ENCODE data around the gene SLC46A2.

SLC46A2 gene

GRCh38 chr9:112838342-112838741 is 52.3 kb downstream of the SLC46A2 start:
- Histone ChIP-seq H3K9me3 (ENCODE audit: control insufficient read depth, low read length) (no peaks in the 10 kb centered on the region), H3K4me1 (ENCODE audit: control insufficient read depth, insufficient read depth, low read length) (peaks cover 45% of the 10 kb centered on the region), H3K4me3 (ENCODE audit: low read length) (no peak overlapping the region), H3K36me3 (ENCODE audit: control insufficient read depth, insufficient read depth, low read length) (no peaks in the 10 kb centered on the region), H3K9ac (ENCODE audit: low read length) (no peak overlapping the region), H3K27me3 (ENCODE audit: control insufficient read depth, insufficient read depth, low read length) (no peaks in the 10 kb centered on the region)

GRCh38 chr9:112836394-112836793 is 54.3 kb downstream of the SLC46A2 start:
- no peaks in the 10 kb centered on the region for H3K9me3 ChIP-seq (ENCODE audit: control insufficient read depth, low read length)
- peaks cover 50% of the 10 kb centered on the region for H3K4me1 ChIP-seq (ENCODE audit: control insufficient read depth, insufficient read depth, low read length)
- no peaks in the 10 kb centered on the region for H3K36me3 ChIP-seq (ENCODE audit: control insufficient read depth, insufficient read depth, low read length)
- no peak overlapping the region for H3K9ac ChIP-seq (ENCODE audit: low read length)
- no peaks in the 10 kb centered on the region for H3K27me3 ChIP-seq (ENCODE audit: control insufficient read depth, insufficient read depth, low read length)
- H3K4me3 ChIP-seq (ENCODE audit: low read length): no peak overlapping the region

GRCh38 chr9:112833081-112833480 is 57.6 kb downstream of the SLC46A2 start:
- Histone ChIP-seq H3K4me3 (ENCODE audit: low read length) (no peak overlapping the region), H3K9ac (ENCODE audit: low read length) (no peak overlapping the region)

GRCh38 chr9:112831969-112832368 is 58.7 kb downstream of the SLC46A2 start:
- no peak overlapping the region for H3K4me3 ChIP-seq (ENCODE audit: low read length)
- no peaks in the 10 kb centered on the region for H3K36me3 ChIP-seq (ENCODE audit: control insufficient read depth, insufficient read depth, low read length)
- no peaks in the 10 kb centered on the region for H3K27me3 ChIP-seq (ENCODE audit: control insufficient read depth, insufficient read depth, low read length)
- no peaks in the 10 kb centered on the region for H3K9me3 ChIP-seq (ENCODE audit: control insufficient read depth, low read length)
- H3K9ac ChIP-seq (ENCODE audit: low read length): no peak overlapping the region
- H3K4me1 ChIP-seq (ENCODE audit: control insufficient read depth, insufficient read depth, low read length): peaks cover 44% of the 10 kb centered on the region

More at GRCh38 chr9:112833081-112833480, 57.6 kb downstream of the SLC46A2 start:
- Histone ChIP-seq H3K9me3 (ENCODE audit: control insufficient read depth, low read length) (no peaks in the 10 kb centered on the region), H3K36me3 (ENCODE audit: control insufficient read depth, insufficient read depth, low read length) (no peaks in the 10 kb centered on the region), H3K4me1 (ENCODE audit: control insufficient read depth, insufficient read depth, low read length) (peaks cover 48% of the 10 kb centered on the region), H3K27me3 (ENCODE audit: control insufficient read depth, insufficient read depth, low read length) (no peaks in the 10 kb centered on the region)

- no peaks in the 10 kb centered on the region for H3K36me3 ChIP-seq (ENCODE audit: control insufficient read depth, insufficient read depth, low read length)
- H3K4me3 ChIP-seq (ENCODE audit: low read length): no peak overlapping the region
- H3K9ac ChIP-seq (ENCODE audit: low read length): no peak overlapping the region
- no peaks in the 10 kb centered on the region for H3K27me3 ChIP-seq (ENCODE audit: control insufficient read depth, insufficient read depth, low read length)
- H3K4me1 ChIP-seq (ENCODE audit: control insufficient read depth, insufficient read depth, low read length): peaks cover 39% of the 10 kb centered on the region
- H3K9me3 ChIP-seq (ENCODE audit: control insufficient read depth, low read length): no peaks in the 10 kb centered on the region
These were observed 59.3 kb downstream of the SLC46A2 start for GRCh38 chr9:112831281-112831851.
